Endothelial cell of umbilical vein (primary cell): Measurements from ENCODE around the gene TMF1. TPM values are rescaled to one million over a fixed set of nuclear protein-coding genes. Genes with fewer than 3 reads are reported as not detected.

Experiments used
- BruUV-seq: library from RNA; stranded (reverse); fragments of 400-500 nt; replicated peaks from 2 replicates; lab custom pipeline; 2021; lab: Mats Ljungman, UMichigan
- CTCF ChIA-PET: fragments of 300-600, 350-600 bp; sonication (Branson Sonifier 250); formaldehyde crosslinking; loops from one replicate; lab custom pipeline; 2021; ENCODE audit warnings: antibody characterized with exemption, inconsistent platforms; lab: Charles Lee
- POLR2A ChIA-PET: fragments of 300-600, 350-600 bp; sonication (Branson Sonifier 250); formaldehyde crosslinking; loops from one replicate; lab custom pipeline; 2021; ENCODE audit warnings: antibody characterized with exemption, inconsistent platforms; lab: Charles Lee
- DNase-seq: peaks from one replicate; pipeline ENCODE4 v3.0.0-alpha.2; 2011; ENCODE audit warnings: low read depth, low spot score
- FAIRE-seq: peaks from 2 replicates; lab custom pipeline; 2011; peaks lifted over from hg19 to GRCh38; lab: Jason Lieb, UNC
- H2AFZ ChIP-seq: 2 replicates; pipeline ENCODE4 v1.6.0; 2012; ENCODE audit warnings: low read depth, low read length, control low read depth, inconsistent platforms
- H3K27ac ChIP-seq: 2 replicates; pipeline ENCODE4 v1.5.1; 2011; ENCODE audit warnings: low read depth, mild to moderate bottlenecking, control low read depth, low read length, moderate library complexity; ENCODE audit not compliant: insufficient read depth
- H3K27me3 ChIP-seq, 2 experiments: 2 replicates each; pipeline versions ENCODE4 v1.6.0 to v1.6.1; 2011; ENCODE audit warnings: low read length in 2 of 2, mixed read lengths in 1 of 2; ENCODE audit not compliant: control insufficient read depth in 2 of 2, insufficient read depth in 2 of 2
- H3K36me3 ChIP-seq, 2 experiments: 2 replicates in 1 of 2; 3 replicates in 1 of 2; pipeline ENCODE4 v1.5.1; 2011; ENCODE audit warnings: low read length in 2 of 2, mild to moderate bottlenecking in 1 of 2, moderate library complexity in 1 of 2; ENCODE audit not compliant: control insufficient read depth in 2 of 2, insufficient read depth in 2 of 2; ENCODE audit errors: extremely low read depth in 1 of 2
- H3K4me1 ChIP-seq: 3 replicates; pipeline ENCODE4 v1.5.1; 2011; ENCODE audit warnings: mild to moderate bottlenecking, low read length; ENCODE audit not compliant: control insufficient read depth, insufficient read depth; ENCODE audit errors: extremely low read depth
- H3K4me2 ChIP-seq: 2 replicates; pipeline ENCODE4 v1.6.1; 2011; ENCODE audit warnings: low read length, control low read depth, mixed read lengths; ENCODE audit not compliant: insufficient read depth
- H3K4me3 ChIP-seq, 3 experiments: fragments of 200-600 bp in 1 of 3; sonication (generic), shearing (Covaris generic) in 1 of 3; replicated peaks in 1 of 3; 2 replicates each; pipeline ENCODE4 v1.5.1; 2011 to 2016; ENCODE audit warnings: control low read depth in 3 of 3, low read length in 3 of 3, mild to moderate bottlenecking in 2 of 3, inconsistent platforms in 1 of 3, low read depth in 1 of 3, moderate library complexity in 1 of 3; ENCODE audit not compliant: insufficient read depth in 1 of 3
- H3K79me2 ChIP-seq: 2 replicates; pipeline ENCODE4 v1.6.0; 2012; ENCODE audit warnings: low read length, inconsistent platforms; ENCODE audit not compliant: control insufficient read depth, insufficient read depth
- H3K9ac ChIP-seq: replicated peaks from 2 replicates; pipeline ENCODE3; 2011; ENCODE audit warnings: low read length, control low read depth; ENCODE audit not compliant: insufficient read depth; ENCODE audit errors: extremely low read depth
- H3K9me1 ChIP-seq: replicated peaks from 3 replicates; pipeline ENCODE4 v1.6.0; 2011; ENCODE audit warnings: mild to moderate bottlenecking, low read length; ENCODE audit not compliant: control insufficient read depth, insufficient read depth; ENCODE audit errors: extremely low read depth
- H3K9me3 ChIP-seq: replicated peaks from 2 replicates; pipeline ENCODE4 v1.5.1; 2012; ENCODE audit warnings: low read length, inconsistent platforms; ENCODE audit not compliant: control insufficient read depth, insufficient read depth
- H4K20me1 ChIP-seq: replicated peaks from 2 replicates; pipeline ENCODE3; 2011; ENCODE audit warnings: mild to moderate bottlenecking, low read length; ENCODE audit not compliant: control insufficient read depth, insufficient read depth; ENCODE audit errors: extremely low read depth
- EZH2 ChIP-seq: IDR thresholded peaks from 2 replicates; pipeline ENCODE4 v1.6.1; 2012; ENCODE audit warnings: borderline replicate concordance, low read depth, mild to moderate bottlenecking, moderate library complexity, low read length, inconsistent platforms; ENCODE audit not compliant: severe bottlenecking
- FOS ChIP-seq: IDR thresholded peaks from 2 replicates; pipeline ENCODE4 v1.6.1; 2011; ENCODE audit warnings: mild to moderate bottlenecking, low read length, moderate library complexity, borderline replicate concordance; ENCODE audit not compliant: insufficient read depth
- GATA2 ChIP-seq: IDR thresholded peaks from 2 replicates; pipeline ENCODE4 v1.7.0; 2011; ENCODE audit warnings: low read depth, mild to moderate bottlenecking, moderate library complexity, mixed read lengths, low read length; ENCODE audit not compliant: insufficient read length, insufficient read depth
- JUN ChIP-seq: IDR thresholded peaks from 2 replicates; pipeline ENCODE4 v1.6.1; 2011; ENCODE audit warnings: borderline replicate concordance, low read depth; ENCODE audit not compliant: insufficient read length, insufficient read depth
- MYC ChIP-seq: IDR thresholded peaks from one replicate; pipeline ENCODE4 v1.6.1; 2011; ENCODE audit warnings: mild to moderate bottlenecking, low read depth, low read length
- POLR2A ChIP-seq: IDR thresholded peaks from 2 replicates; pipeline ENCODE4 v1.6.1; 2012; ENCODE audit warnings: low read depth, mild to moderate bottlenecking, control low read depth, low read length
- POLR2AphosphoS5 ChIP-seq: IDR thresholded peaks from 2 replicates; pipeline ENCODE4 v1.6.1; 2012; ENCODE audit warnings: low read depth, mild to moderate bottlenecking, control low read depth, low read length, moderate library complexity; ENCODE audit not compliant: insufficient read depth
- dilution Hi-C: fragments of 300-500 bp; cut with MboI; formaldehyde crosslinking; loops from one replicate; pipeline ENCODE4 v1.15.0; 2019; ENCODE audit warnings: low sequenced_read_pairs; ENCODE audit not compliant: extremely low pct_ligation_motif_present
- intact Hi-C: fragments of 100-400 bp; cut with micrococcal nuclease; formaldehyde crosslinking; loops from one replicate; pipeline ENCODE4 v1.10.0; 2022
- polyA plus RNA-seq, 4 experiments: library from polyadenylated mRNA; depleted of rRNA in 3 of 4; stranded (reverse) in 3 of 4; unstranded in 1 of 4; fragments of >200 nt; gene quantifications; 2 replicates each; pipeline versions ENCODE4 v1.2.1 to v1.2.3, GENCODE V29; 2011 to 2012; ENCODE audit warnings: missing spikeins in 1 of 4
- total RNA-seq: library from RNA; stranded (reverse); gene quantifications from 2 replicates; pipeline ENCODE4 v1.2.3, GENCODE V29; 2021
- TF ChIP-seq, protein P1 (sequence below), 2 donors: IDR thresholded peaks; 1 replicate in 1 of 2; 2 replicates in 1 of 2; pipeline ENCODE4 v1.5.1; 2011; ENCODE audit warnings: low read length in 2 of 2, mild to moderate bottlenecking in 2 of 2, moderate library complexity in 2 of 2, control low read depth in 1 of 2, inconsistent platforms in 1 of 2, low read depth in 1 of 2; ENCODE audit not compliant: insufficient read depth in 1 of 2; ENCODE audit errors: extremely low read depth in 1 of 2
- TF ChIP-seq, protein P2 (sequence below): IDR thresholded peaks from 2 replicates; pipeline ENCODE4 v1.6.1; 2011; ENCODE audit not compliant: insufficient read depth, insufficient read length

TMF1 gene
- total and polyA plus RNA-seq, 2 donors (not counting 3 experiments of a cell fraction or from before 2014, with no cell fraction given), result 3.7 to 32.7 TPM

DNA sequence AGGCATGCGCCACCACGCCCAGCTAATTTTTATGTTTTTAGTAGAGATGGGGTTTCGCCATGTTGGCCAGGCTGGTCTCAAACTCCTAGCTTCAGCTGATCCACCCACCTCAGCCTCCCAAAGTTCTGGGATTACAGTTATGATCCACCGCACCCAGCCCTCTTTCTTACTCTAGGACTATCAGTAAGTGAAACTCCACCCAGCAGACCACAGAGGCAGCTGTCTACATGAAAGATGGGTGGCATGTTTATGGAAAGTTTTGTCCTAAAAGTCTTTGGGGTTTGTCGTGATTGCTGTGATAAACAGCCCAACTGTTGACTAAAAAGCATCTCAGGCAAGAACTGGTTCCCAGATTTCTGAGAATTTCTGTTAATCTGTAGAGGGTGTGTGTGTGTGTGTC lies 43.5 kb upstream of the TMF1 start:
- BruUV-seq, result no TSS peak
- H3K4me2 ChIP-seq, result no peak overlapping the region
- DNase-seq (no peak), FAIRE-seq (no peak)
- H3K27me3 ChIP-seq, result no peaks in the 10 kb centered on the region
- ChIA-PET CTCF (interaction anchor here (1.7 kb wide), 1 partner anchor 10 kb away, joined by 8 read pairs; no protein-coding TSS in a partner anchor), POLR2A (no interaction called here)
- peaks cover 0 to 4% of the 10 kb centered on the region in 2 experiments for H3K36me3 ChIP-seq
- no peak overlapping the region for H3K9ac ChIP-seq
- intact Hi-C loops (no loop called here), dilution Hi-C loops (no loop called here)
- peaks cover 33% of the 10 kb centered on the region for H3K4me1 ChIP-seq
- no peak overlapping the region for H3K27ac ChIP-seq
- no peaks in the 10 kb centered on the region for H4K20me1 ChIP-seq
- H3K4me3 ChIP-seq, result no peak overlapping the region
- peaks cover 79% of the 10 kb centered on the region for H3K79me2 ChIP-seq
- no peak overlapping the region for H2AFZ ChIP-seq
- no peaks in the 10 kb centered on the region for H3K9me3 ChIP-seq
- TF ChIP-seq JUN (no peak), MYC (no peak), EZH2 (no peak), GATA2 (no peak), FOS (no peak), POLR2AphosphoS5 (no peak), POLR2A (no peak)
- TF ChIP-seq, protein P1, sequence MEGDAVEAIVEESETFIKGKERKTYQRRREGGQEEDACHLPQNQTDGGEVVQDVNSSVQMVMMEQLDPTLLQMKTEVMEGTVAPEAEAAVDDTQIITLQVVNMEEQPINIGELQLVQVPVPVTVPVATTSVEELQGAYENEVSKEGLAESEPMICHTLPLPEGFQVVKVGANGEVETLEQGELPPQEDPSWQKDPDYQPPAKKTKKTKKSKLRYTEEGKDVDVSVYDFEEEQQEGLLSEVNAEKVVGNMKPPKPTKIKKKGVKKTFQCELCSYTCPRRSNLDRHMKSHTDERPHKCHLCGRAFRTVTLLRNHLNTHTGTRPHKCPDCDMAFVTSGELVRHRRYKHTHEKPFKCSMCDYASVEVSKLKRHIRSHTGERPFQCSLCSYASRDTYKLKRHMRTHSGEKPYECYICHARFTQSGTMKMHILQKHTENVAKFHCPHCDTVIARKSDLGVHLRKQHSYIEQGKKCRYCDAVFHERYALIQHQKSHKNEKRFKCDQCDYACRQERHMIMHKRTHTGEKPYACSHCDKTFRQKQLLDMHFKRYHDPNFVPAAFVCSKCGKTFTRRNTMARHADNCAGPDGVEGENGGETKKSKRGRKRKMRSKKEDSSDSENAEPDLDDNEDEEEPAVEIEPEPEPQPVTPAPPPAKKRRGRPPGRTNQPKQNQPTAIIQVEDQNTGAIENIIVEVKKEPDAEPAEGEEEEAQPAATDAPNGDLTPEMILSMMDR (IDR thresholded peaks at IDR 0.05; ENCODE audit: extremely low read depth in 1 of 2, insufficient read depth in 1 of 2, low read depth in 1 of 2, low read length in 2 of 2), result no peak
- TF ChIP-seq, protein P2, sequence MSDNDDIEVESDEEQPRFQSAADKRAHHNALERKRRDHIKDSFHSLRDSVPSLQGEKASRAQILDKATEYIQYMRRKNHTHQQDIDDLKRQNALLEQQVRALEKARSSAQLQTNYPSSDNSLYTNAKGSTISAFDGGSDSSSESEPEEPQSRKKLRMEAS, result no peak
- no peaks in the 10 kb centered on the region for H3K9me1 ChIP-seq
